H1 (cell line): Measurements from ENCODE around the gene CXorf65. TPM values are rescaled to one million over a fixed set of nuclear protein-coding genes. Genes with fewer than 3 reads are reported as not detected.

Experiments used
- RFX5 ChIP-seq: IDR thresholded peaks from 2 replicates; pipeline ENCODE4 v1.6.1; 2011; ENCODE audit warnings: low read depth, low read length, improper control_type of control experiment, borderline replicate concordance
- TEAD4 ChIP-seq: IDR thresholded peaks from 2 replicates; pipeline ENCODE4 v1.6.1; 2012; ENCODE audit warnings: low read depth, low read length, inconsistent platforms, mixed read lengths
- USF2 ChIP-seq: IDR thresholded peaks from 2 replicates; pipeline ENCODE4 v1.6.1; 2011; ENCODE audit warnings: low read length, improper control_type of control experiment
- polyA plus RNA-seq, 7 experiments: library from polyadenylated mRNA; depleted of rRNA in 3 of 7; stranded (reverse) in 5 of 7; unstranded in 2 of 7; fragments of >200 nt in 5 of 7; fragments of 200-250 nt in 2 of 7; gene quantifications; 1 replicate in 5 of 7; 2 replicates in 1 of 7; 4 replicates in 1 of 7; pipeline versions ENCODE4 v1.2.1 to v1.2.3, GENCODE V29; 2011 to 2013; ENCODE audit warnings: missing spikeins in 2 of 7, mixed read lengths in 2 of 7
- total RNA-seq: library from RNA; stranded (reverse); fragmentation: NEBNext Ultra II Directional; extraction: Animal tissue kit (Norgen Biotek cat#: 25700); gene quantifications from 2 replicates; pipeline ENCODE4 v1.2.1, GENCODE V29; 2021

Gene CXorf65
- total and polyA plus RNA-seq, 2 of the 8 experiments (the other 6 are each of a cell fraction or from before 2014, with no cell fraction given), result not detected

GRCh38 chrX:71057848-71058530 is 48.6 kb downstream of the CXorf65 start (continued):
- no peak for TF ChIP-seq USF2
- TF ChIP-seq TEAD4, result no peak
- no peak for TF ChIP-seq RFX5
